WTC11 (cell line): ENCODE data around the gene REEP2. TPM values are rescaled to one million over a fixed set of nuclear protein-coding genes. Genes with fewer than 3 reads are reported as not detected.

Source experiments
- ATAC-seq: fragments of 200-7000 bp; cut with Tn5 transposase; 2 replicates; pipeline ENCODE4 v1.10.0; 2021; ENCODE audit warnings: mild to moderate bottlenecking, moderate library complexity
- CTCF ChIA-PET: fragments of 300-600 bp; sonication (Branson Sonifier 250); formaldehyde crosslinking; loops from one replicate; lab custom pipeline; 2021; ENCODE audit warnings: antibody characterized with exemption; lab: Charles Lee
- POLR2A ChIA-PET: fragments of 350-600 bp; sonication (Branson Sonifier 250); formaldehyde crosslinking; loops from one replicate; lab custom pipeline; 2021; ENCODE audit warnings: antibody characterized with exemption; lab: Charles Lee
- DNase-seq: peaks from one replicate; pipeline ENCODE4 v3.0.0; 2021; ENCODE audit warnings: low spot score
- H3K27ac Mint-ChIP-seq: 2 replicates; pipeline ENCODE4 v1.8.0; 2021; ENCODE audit warnings: mixed read lengths
- H3K27me3 Mint-ChIP-seq: 2 replicates; pipeline ENCODE4 v1.8.0; 2021; ENCODE audit warnings: low read depth, mild to moderate bottlenecking, moderate library complexity, mixed read lengths
- H3K36me3 Mint-ChIP-seq: 2 replicates; pipeline ENCODE4 v1.8.0; 2021; ENCODE audit warnings: mixed read lengths
- H3K4me1 Mint-ChIP-seq: 2 replicates; pipeline ENCODE4 v1.8.0; 2022; ENCODE audit warnings: mixed read lengths
- H3K4me3 Mint-ChIP-seq: 2 replicates; pipeline ENCODE4 v1.8.0; 2021; ENCODE audit warnings: mild to moderate bottlenecking, moderate library complexity, mixed read lengths
- H3K9me3 Mint-ChIP-seq: 2 replicates; pipeline ENCODE4 v1.8.0; 2021; ENCODE audit warnings: mixed read lengths
- AR ChIP-seq: fragments of 250-450 bp; sonication (Bioruptor Pico); IDR thresholded peaks from 2 replicates; pipeline ENCODE4 v1.9.0; 2021; ENCODE audit warnings: mild to moderate bottlenecking
- CBFB ChIP-seq: sonication (generic); formaldehyde crosslinking; IDR thresholded peaks from 2 replicates; pipeline ENCODE4 v1.8.1; 2022; ENCODE audit warnings: mild to moderate bottlenecking, low read depth, missing genetic modification reagents
- ERG ChIP-seq: fragments of 250-450 bp; sonication (Bioruptor Pico); IDR thresholded peaks from 2 replicates; pipeline ENCODE4 v1.8.0; 2021; ENCODE audit warnings: mild to moderate bottlenecking
- HMGA2 ChIP-seq: fragments of 250-450 bp; sonication (Bioruptor Pico); IDR thresholded peaks from 2 replicates; pipeline ENCODE4 v1.4.0; 2021; ENCODE audit warnings: mild to moderate bottlenecking, moderate library complexity
- NFATC4 ChIP-seq: fragments of 250-450 bp; sonication (Bioruptor Pico); IDR thresholded peaks from 2 replicates; pipeline ENCODE4 v1.9.0; 2021; ENCODE audit warnings: mild to moderate bottlenecking
- NFE2L1 ChIP-seq: sonication (generic); formaldehyde crosslinking; IDR thresholded peaks from 2 replicates; pipeline ENCODE4 v1.8.1; 2023; ENCODE audit warnings: missing genetic modification reagents
- PRRX2 ChIP-seq: fragments of 250-450 bp; sonication (Bioruptor Pico); IDR thresholded peaks from 2 replicates; pipeline ENCODE4 v1.8.0; 2021; ENCODE audit warnings: mild to moderate bottlenecking
- ZNF138 ChIP-seq: sonication (generic); formaldehyde crosslinking; conservative IDR thresholded peaks from 2 replicates; pipeline ENCODE4 v1.8.1; 2022; ENCODE audit warnings: mild to moderate bottlenecking, moderate library complexity, missing genetic modification reagents
- ZNF416 ChIP-seq: fragments of 250-450 bp; sonication (Bioruptor Pico); IDR thresholded peaks from 2 replicates; pipeline ENCODE4 v1.9.0; 2021; ENCODE audit warnings: mild to moderate bottlenecking, inconsistent platforms
- ZNF425 ChIP-seq: fragments of 250-450 bp; sonication (Bioruptor Pico); conservative IDR thresholded peaks from 2 replicates; pipeline ENCODE4 v1.9.0; 2021; ENCODE audit warnings: mild to moderate bottlenecking
- ZNF671 ChIP-seq: fragments of 250-450 bp; sonication (Bioruptor Pico); IDR thresholded peaks from 2 replicates; pipeline ENCODE4 v1.8.0; 2021; ENCODE audit warnings: mild to moderate bottlenecking
- total RNA-seq: library from RNA; stranded (reverse); gene quantifications from 3 replicates; pipeline ENCODE4 v1.2.3, GENCODE V29; 2021
- TF ChIP-seq, protein P1 (sequence below): fragments of 250-450 bp; sonication (Bioruptor Pico); IDR thresholded peaks from 2 replicates; pipeline ENCODE4 v1.9.0; 2021; ENCODE audit warnings: mild to moderate bottlenecking, borderline replicate concordance
- TF ChIP-seq, protein P2 (sequence below): sonication (generic); formaldehyde crosslinking; IDR thresholded peaks from 2 replicates; pipeline ENCODE4 v1.8.0; 2023; ENCODE audit warnings: mild to moderate bottlenecking, missing genetic modification reagents
- TF ChIP-seq, protein P3 (sequence below): sonication (generic); formaldehyde crosslinking; IDR thresholded peaks from 2 replicates; pipeline ENCODE4 v1.8.0; 2022; ENCODE audit warnings: mild to moderate bottlenecking, missing genetic modification reagents
- TF ChIP-seq, protein P4 (sequence below): fragments of 250-450 bp; sonication (Bioruptor Pico); IDR thresholded peaks from 2 replicates; pipeline ENCODE4 v1.9.0; 2021; ENCODE audit warnings: moderate library complexity, mild to moderate bottlenecking, inconsistent platforms, borderline replicate concordance

REEP2 gene
- total RNA-seq, 1 experiment from 2014 or later = 51.1 TPM

GRCh38 chr5:138469540-138470321 lies 30.9 kb downstream of the REEP2 start (continued):
- TF ChIP-seq, protein P1, sequence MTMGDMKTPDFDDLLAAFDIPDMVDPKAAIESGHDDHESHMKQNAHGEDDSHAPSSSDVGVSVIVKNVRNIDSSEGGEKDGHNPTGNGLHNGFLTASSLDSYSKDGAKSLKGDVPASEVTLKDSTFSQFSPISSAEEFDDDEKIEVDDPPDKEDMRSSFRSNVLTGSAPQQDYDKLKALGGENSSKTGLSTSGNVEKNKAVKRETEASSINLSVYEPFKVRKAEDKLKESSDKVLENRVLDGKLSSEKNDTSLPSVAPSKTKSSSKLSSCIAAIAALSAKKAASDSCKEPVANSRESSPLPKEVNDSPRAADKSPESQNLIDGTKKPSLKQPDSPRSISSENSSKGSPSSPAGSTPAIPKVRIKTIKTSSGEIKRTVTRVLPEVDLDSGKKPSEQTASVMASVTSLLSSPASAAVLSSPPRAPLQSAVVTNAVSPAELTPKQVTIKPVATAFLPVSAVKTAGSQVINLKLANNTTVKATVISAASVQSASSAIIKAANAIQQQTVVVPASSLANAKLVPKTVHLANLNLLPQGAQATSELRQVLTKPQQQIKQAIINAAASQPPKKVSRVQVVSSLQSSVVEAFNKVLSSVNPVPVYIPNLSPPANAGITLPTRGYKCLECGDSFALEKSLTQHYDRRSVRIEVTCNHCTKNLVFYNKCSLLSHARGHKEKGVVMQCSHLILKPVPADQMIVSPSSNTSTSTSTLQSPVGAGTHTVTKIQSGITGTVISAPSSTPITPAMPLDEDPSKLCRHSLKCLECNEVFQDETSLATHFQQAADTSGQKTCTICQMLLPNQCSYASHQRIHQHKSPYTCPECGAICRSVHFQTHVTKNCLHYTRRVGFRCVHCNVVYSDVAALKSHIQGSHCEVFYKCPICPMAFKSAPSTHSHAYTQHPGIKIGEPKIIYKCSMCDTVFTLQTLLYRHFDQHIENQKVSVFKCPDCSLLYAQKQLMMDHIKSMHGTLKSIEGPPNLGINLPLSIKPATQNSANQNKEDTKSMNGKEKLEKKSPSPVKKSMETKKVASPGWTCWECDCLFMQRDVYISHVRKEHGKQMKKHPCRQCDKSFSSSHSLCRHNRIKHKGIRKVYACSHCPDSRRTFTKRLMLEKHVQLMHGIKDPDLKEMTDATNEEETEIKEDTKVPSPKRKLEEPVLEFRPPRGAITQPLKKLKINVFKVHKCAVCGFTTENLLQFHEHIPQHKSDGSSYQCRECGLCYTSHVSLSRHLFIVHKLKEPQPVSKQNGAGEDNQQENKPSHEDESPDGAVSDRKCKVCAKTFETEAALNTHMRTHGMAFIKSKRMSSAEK (CRISPR knock-in tag) = peak; percentile 91
- TF ChIP-seq ERG = peak; percentile 90
- TF ChIP-seq ZNF671 = peak; percentile 84

DNA sequence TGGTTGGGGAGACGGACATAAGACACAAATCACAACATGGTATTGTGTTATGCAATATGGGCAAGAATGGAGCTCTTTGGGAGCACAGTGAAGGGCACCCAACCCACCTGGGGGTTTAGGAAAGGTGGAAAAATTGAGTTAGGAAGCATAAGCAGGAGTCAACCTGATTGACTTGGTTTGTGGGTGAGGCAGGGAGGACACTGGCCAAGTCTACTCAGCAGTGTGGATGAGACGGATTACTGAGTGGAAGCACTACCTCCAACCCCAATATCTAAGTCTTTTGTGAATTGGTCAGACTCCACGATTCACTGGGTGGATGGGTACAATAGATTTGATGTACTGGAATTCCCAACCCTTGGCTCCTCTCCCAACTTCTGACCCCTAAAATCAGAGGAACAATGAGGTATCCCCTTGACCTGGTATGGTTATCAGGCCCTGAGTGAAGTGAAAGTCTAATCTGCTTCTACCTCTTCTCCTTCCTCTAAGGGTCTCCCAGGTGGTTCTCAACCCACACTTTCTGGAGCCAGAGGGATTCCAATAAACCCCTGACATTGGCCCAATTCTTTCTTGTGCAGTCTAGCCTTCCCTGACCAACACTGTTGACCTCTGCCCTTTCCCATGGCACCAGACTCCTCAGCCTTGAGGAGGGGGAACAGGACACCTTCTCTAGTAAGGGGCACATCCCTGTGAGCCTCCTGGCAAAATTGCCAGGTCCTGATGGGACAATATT lies 31.6 kb downstream of the REEP2 start:
- ATAC-seq (peak; percentile 5), DNase-seq (no peak)
- H3K27ac Mint-ChIP-seq = no peak overlapping the region
- CTCF ChIA-PET = interaction anchor here (0.6 kb wide), 1 partner anchor 33 kb away, joined by 4 read pairs; no protein-coding TSS in a partner anchor
- no peak overlapping the region for H3K4me3 Mint-ChIP-seq
- no peaks in the 10 kb centered on the region for H3K9me3 Mint-ChIP-seq
- peaks cover 22% of the 10 kb centered on the region for H3K36me3 Mint-ChIP-seq
- POLR2A ChIA-PET = no interaction called here
- peaks cover 12% of the 10 kb centered on the region for H3K4me1 Mint-ChIP-seq
- peaks cover 39% of the 10 kb centered on the region for H3K27me3 Mint-ChIP-seq
- TF ChIP-seq ZNF416 (CRISPR knock-in tag) (peak; percentile 68), ZNF138 (CRISPR knock-in tag) (no peak), HMGA2 (CRISPR knock-in tag) (no peak), CBFB (CRISPR knock-in tag) (no peak), ZNF671 (peak; percentile 82), PRRX2 (CRISPR knock-in tag) (peak; percentile 91), NFATC4 (CRISPR knock-in tag) (peak; percentile 1), AR (CRISPR knock-in tag) (peak; percentile 91), NFE2L1 (CRISPR knock-in tag) (no peak), ZNF425 (CRISPR knock-in tag) (peak; percentile 93; the same call in 1 of the 2 replicates)
- TF ChIP-seq, protein P2, sequence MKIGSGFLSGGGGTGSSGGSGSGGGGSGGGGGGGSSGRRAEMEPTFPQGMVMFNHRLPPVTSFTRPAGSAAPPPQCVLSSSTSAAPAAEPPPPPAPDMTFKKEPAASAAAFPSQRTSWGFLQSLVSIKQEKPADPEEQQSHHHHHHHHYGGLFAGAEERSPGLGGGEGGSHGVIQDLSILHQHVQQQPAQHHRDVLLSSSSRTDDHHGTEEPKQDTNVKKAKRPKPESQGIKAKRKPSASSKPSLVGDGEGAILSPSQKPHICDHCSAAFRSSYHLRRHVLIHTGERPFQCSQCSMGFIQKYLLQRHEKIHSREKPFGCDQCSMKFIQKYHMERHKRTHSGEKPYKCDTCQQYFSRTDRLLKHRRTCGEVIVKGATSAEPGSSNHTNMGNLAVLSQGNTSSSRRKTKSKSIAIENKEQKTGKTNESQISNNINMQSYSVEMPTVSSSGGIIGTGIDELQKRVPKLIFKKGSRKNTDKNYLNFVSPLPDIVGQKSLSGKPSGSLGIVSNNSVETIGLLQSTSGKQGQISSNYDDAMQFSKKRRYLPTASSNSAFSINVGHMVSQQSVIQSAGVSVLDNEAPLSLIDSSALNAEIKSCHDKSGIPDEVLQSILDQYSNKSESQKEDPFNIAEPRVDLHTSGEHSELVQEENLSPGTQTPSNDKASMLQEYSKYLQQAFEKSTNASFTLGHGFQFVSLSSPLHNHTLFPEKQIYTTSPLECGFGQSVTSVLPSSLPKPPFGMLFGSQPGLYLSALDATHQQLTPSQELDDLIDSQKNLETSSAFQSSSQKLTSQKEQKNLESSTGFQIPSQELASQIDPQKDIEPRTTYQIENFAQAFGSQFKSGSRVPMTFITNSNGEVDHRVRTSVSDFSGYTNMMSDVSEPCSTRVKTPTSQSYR (CRISPR knock-in tag) = no peak
- TF ChIP-seq, protein P3, sequence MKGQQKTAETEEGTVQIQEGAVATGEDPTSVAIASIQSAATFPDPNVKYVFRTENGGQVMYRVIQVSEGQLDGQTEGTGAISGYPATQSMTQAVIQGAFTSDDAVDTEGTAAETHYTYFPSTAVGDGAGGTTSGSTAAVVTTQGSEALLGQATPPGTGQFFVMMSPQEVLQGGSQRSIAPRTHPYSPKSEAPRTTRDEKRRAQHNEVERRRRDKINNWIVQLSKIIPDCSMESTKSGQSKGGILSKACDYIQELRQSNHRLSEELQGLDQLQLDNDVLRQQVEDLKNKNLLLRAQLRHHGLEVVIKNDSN (CRISPR knock-in tag) = no peak
- TF ChIP-seq, protein P4, sequence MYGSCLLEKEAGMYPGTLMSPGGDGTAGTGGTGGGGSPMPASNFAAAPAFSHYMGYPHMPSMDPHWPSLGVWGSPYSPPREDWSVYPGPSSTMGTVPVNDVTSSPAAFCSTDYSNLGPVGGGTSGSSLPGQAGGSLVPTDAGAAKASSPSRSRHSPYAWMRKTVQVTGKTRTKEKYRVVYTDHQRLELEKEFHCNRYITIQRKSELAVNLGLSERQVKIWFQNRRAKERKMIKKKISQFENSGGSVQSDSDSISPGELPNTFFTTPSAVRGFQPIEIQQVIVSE (CRISPR knock-in tag) = no peak
